IMR-90 (cell line): ENCODE results near the gene DYNLT4. TPM values are rescaled to one million over a fixed set of nuclear protein-coding genes. Genes with fewer than 3 reads are reported as not detected.

ENCODE experiments used
- ATAC-seq: fragments of 200-7000 bp; cut with Tn5 transposase; 2 replicates; pipeline ENCODE4 v1.9.1; 2020; ENCODE audit warnings: low read depth, mild to moderate bottlenecking, moderate library complexity
- BruUV-seq: library from RNA; stranded (reverse); fragments of 400-500 nt; replicated peaks from 2 replicates; lab custom pipeline; 2021; lab: Mats Ljungman, UMichigan
- CTCF ChIA-PET: fragments of 300-600 bp; formaldehyde crosslinking; extraction: SDS; loops from one replicate; lab custom pipeline; 2021; ENCODE audit warnings: antibody characterized with exemption; lab: Yijun Ruan, JAX
- POLR2A ChIA-PET: fragments of 300-600 bp; sonication (Branson Sonifier 250); formaldehyde crosslinking; loops from one replicate; lab custom pipeline; 2022; ENCODE audit warnings: antibody characterized with exemption; ENCODE audit not compliant: unreplicated experiment; lab: Charles Lee
- DNase-seq: peaks from one replicate; pipeline ENCODE4 v3.0.0; 2013
- H2AFZ ChIP-seq: replicated peaks from 2 replicates; pipeline ENCODE3; 2013; ENCODE audit warnings: low read length, mild to moderate bottlenecking; ENCODE audit not compliant: poor library complexity
- H2AK5ac ChIP-seq: 2 replicates; pipeline ENCODE4 v1.6.1; 2013; ENCODE audit warnings: low read depth, low read length, inconsistent platforms
- H2AK9ac ChIP-seq: replicated peaks from 2 replicates; pipeline ENCODE3; 2013; ENCODE audit warnings: mild to moderate bottlenecking, low read depth, low read length, moderate library complexity; ENCODE audit not compliant: poor library complexity
- H2BK120ac ChIP-seq: 2 replicates; pipeline ENCODE4 v1.6.1; 2013; ENCODE audit warnings: low read depth, low read length, inconsistent platforms
- H2BK15ac ChIP-seq: 3 replicates; pipeline ENCODE4 v1.6.1; 2013; ENCODE audit warnings: low read depth, low read length, inconsistent platforms
- H2BK20ac ChIP-seq: 2 replicates; pipeline ENCODE4 v1.6.1; 2013; ENCODE audit warnings: low read depth, mild to moderate bottlenecking, inconsistent platforms, low read length, moderate library complexity
- H2BK5ac ChIP-seq: 2 replicates; pipeline ENCODE4 v1.6.1; 2013; ENCODE audit warnings: mild to moderate bottlenecking, low read depth, low read length, inconsistent platforms; ENCODE audit not compliant: poor library complexity, severe bottlenecking
- H3K14ac ChIP-seq: replicated peaks from 2 replicates; pipeline ENCODE4 v1.6.1; 2013; ENCODE audit warnings: low read depth, low read length, inconsistent platforms
- H3K18ac ChIP-seq: 2 replicates; pipeline ENCODE4 v1.6.1; 2013; ENCODE audit warnings: low read depth, low read length, control low read depth
- H3K23ac ChIP-seq: 2 replicates; pipeline ENCODE4 v1.6.1; 2013; ENCODE audit warnings: low read depth, low read length, inconsistent platforms
- H3K27ac ChIP-seq: 2 replicates; pipeline ENCODE4 v1.5.1; 2013; ENCODE audit warnings: mild to moderate bottlenecking, control low read depth, low read length; ENCODE audit not compliant: insufficient read depth
- H3K27me3 ChIP-seq: 2 replicates; pipeline ENCODE4 v1.6.1; 2013; ENCODE audit warnings: low read length; ENCODE audit not compliant: control insufficient read depth, insufficient read depth
- H3K36me3 ChIP-seq: 2 replicates; pipeline ENCODE4 v1.6.1; 2013; ENCODE audit warnings: low read length, mixed read lengths; ENCODE audit not compliant: control insufficient read depth, insufficient read depth
- H3K4ac ChIP-seq: 2 replicates; pipeline ENCODE4 v1.6.1; 2013; ENCODE audit warnings: low read depth, low read length, inconsistent platforms
- H3K4me1 ChIP-seq: 2 replicates; pipeline ENCODE4 v1.6.1; 2013; ENCODE audit warnings: low read length, mixed read lengths; ENCODE audit not compliant: control insufficient read depth, insufficient read depth
- H3K4me2 ChIP-seq: 2 replicates; pipeline ENCODE4 v1.6.1; 2013; ENCODE audit warnings: low read depth, mild to moderate bottlenecking, control low read depth, low read length, moderate library complexity
- H3K4me3 ChIP-seq: 2 replicates; pipeline ENCODE4 v1.5.1; 2013; ENCODE audit warnings: low read depth, mild to moderate bottlenecking, control low read depth, low read length, moderate library complexity; ENCODE audit not compliant: insufficient read depth
- H3K56ac ChIP-seq: 2 replicates; pipeline ENCODE4 v1.6.1; 2013; ENCODE audit warnings: low read length, inconsistent platforms; ENCODE audit not compliant: insufficient read depth; ENCODE audit errors: extremely low read depth
- H3K79me1 ChIP-seq, 2 experiments: 2 replicates each; pipeline ENCODE4 v1.6.1; 2013; ENCODE audit warnings: low read length in 2 of 2, inconsistent platforms in 1 of 2, low read depth in 1 of 2
- H3K9ac ChIP-seq: 2 replicates; pipeline ENCODE4 v1.6.1; 2013; ENCODE audit warnings: low read depth, low read length, control low read depth
- H3K9me1 ChIP-seq: 2 replicates; pipeline ENCODE4 v1.6.1; 2013; ENCODE audit warnings: low read length, inconsistent platforms; ENCODE audit not compliant: insufficient read depth
- H3K9me3 ChIP-seq: 2 replicates; pipeline ENCODE4 v1.6.1; 2013; ENCODE audit warnings: low read length; ENCODE audit not compliant: control insufficient read depth, insufficient read depth
- H4K20me1 ChIP-seq: 2 replicates; pipeline ENCODE4 v1.6.1; 2013; ENCODE audit warnings: low read length, inconsistent platforms; ENCODE audit not compliant: insufficient read depth
- H4K5ac ChIP-seq: 2 replicates; pipeline ENCODE4 v1.6.1; 2013; ENCODE audit warnings: mild to moderate bottlenecking, low read depth, low read length, control low read depth
- H4K8ac ChIP-seq, 2 experiments: 2 replicates each; pipeline ENCODE4 v1.6.1; 2013; ENCODE audit warnings: low read depth in 2 of 2, low read length in 2 of 2, control low read depth in 1 of 2, inconsistent platforms in 1 of 2
- H4K91ac ChIP-seq: 2 replicates; pipeline ENCODE4 v1.6.1; 2013; ENCODE audit warnings: low read depth, low read length, inconsistent platforms; ENCODE audit not compliant: insufficient read depth
- CEBPB ChIP-seq: IDR thresholded peaks from 2 replicates; pipeline ENCODE4 v1.6.1; 2012; ENCODE audit warnings: low read depth, low read length, improper control_type of control experiment
- CHD1 ChIP-seq: IDR thresholded peaks from 2 replicates; pipeline ENCODE4 v1.6.1; 2012; ENCODE audit warnings: low read depth, low read length, improper control_type of control experiment
- ELK1 ChIP-seq: fragments of 150-350 bp; IDR thresholded peaks from 2 replicates; pipeline ENCODE4 v1.6.1; 2016; ENCODE audit warnings: low read depth, mild to moderate bottlenecking, low read length, moderate library complexity, borderline replicate concordance
- FOS ChIP-seq: fragments of 150-350 bp; IDR thresholded peaks from 2 replicates; pipeline ENCODE4 v1.6.1; 2016; ENCODE audit warnings: low read depth, low read length
- MAFK ChIP-seq: IDR thresholded peaks from 2 replicates; pipeline ENCODE4 v1.6.1; 2012; ENCODE audit warnings: low read depth, low read length, improper control_type of control experiment
- MAZ ChIP-seq: IDR thresholded peaks from 2 replicates; pipeline ENCODE4 v1.6.1; 2012; ENCODE audit warnings: low read depth, mild to moderate bottlenecking, low read length, improper control_type of control experiment, moderate library complexity, borderline replicate concordance
- POLR2A ChIP-seq: IDR thresholded peaks from 2 replicates; pipeline ENCODE4 v1.6.1; 2012; ENCODE audit warnings: mild to moderate bottlenecking, low read depth, low read length
- RAD21 ChIP-seq: IDR thresholded peaks from 2 replicates; pipeline ENCODE4 v1.6.1; 2012; ENCODE audit warnings: low read length, improper control_type of control experiment
- RCOR1 ChIP-seq: IDR thresholded peaks from 2 replicates; pipeline ENCODE4 v1.6.1; 2012; ENCODE audit warnings: mild to moderate bottlenecking, low read length, improper control_type of control experiment; ENCODE audit not compliant: insufficient replicate concordance
- RFX5 ChIP-seq: IDR thresholded peaks from 2 replicates; pipeline ENCODE4 v1.8.0; 2012; ENCODE audit warnings: low read depth, mild to moderate bottlenecking, low read length, moderate library complexity
- WGBS, 2 experiments: methylation state at CpG; one replicate each; pipeline versions ENCODE4 v1.1.5 to v1.1.7; 2013; ENCODE audit warnings: missing lambda C conversion rate in 2 of 2; ENCODE audit not compliant: insufficient read length in 1 of 2; ENCODE audit errors: extremely low coverage in 2 of 2; 5-methylcytosine and 5-hydroxymethylcytosine counted together
- dilution Hi-C: fragments of 300-500 bp; cut with HindIII; formaldehyde crosslinking; loops from one replicate; pipeline ENCODE4 v1.14.3; 2018; ENCODE audit warnings: low sequenced_read_pairs; ENCODE audit not compliant: unreplicated experiment
- in situ Hi-C: fragments of 300-500 bp; cut with MboI; formaldehyde crosslinking; loops from 3 replicates; pipeline ENCODE4 v1.14.3; 2019; ENCODE audit warnings: low sequenced_read_pairs, inconsistent platforms, mixed read lengths
- intact Hi-C: fragments of 100-400 bp; cut with micrococcal nuclease; formaldehyde crosslinking; loops from 2 replicates; pipeline ENCODE4 v1.10.0; 2022
- polyA plus RNA-seq, 3 experiments: library from polyadenylated mRNA; depleted of rRNA; stranded (reverse); fragments of >200 nt; gene quantifications; 2 replicates each; pipeline ENCODE4 v1.2.3, GENCODE V29; 2012; ENCODE audit warnings: low replicate concordance in 1 of 3
- total RNA-seq: library from RNA; depleted of rRNA; stranded (reverse); fragments of >200 nt; gene quantifications from 2 replicates; pipeline ENCODE4 v1.2.3, GENCODE V29; 2012

DYNLT4 gene
- total and polyA plus RNA-seq, 2 of the 4 experiments (the other 2 are of a cell fraction) = not detected

GRCh38 chr1:44801491-44802305 is 5.5 kb downstream of the DYNLT4 start (continued):
- TF ChIP-seq POLR2A (no peak), CHD1 (no peak)

- intact Hi-C loops = loop anchor here (2.0 to 10.0 kb wide), 2 partner anchors 19 to 505 kb away; no protein-coding TSS in a partner anchor
- Histone ChIP-seq H2BK120ac (peak within 1 kb of the TSS; percentile 91), H4K91ac (peak within 1 kb of the TSS; percentile 91), H2BK5ac (peak within 1 kb of the TSS; percentile 86), H3K9ac (peak within 1 kb of the TSS; percentile 93), H3K79me1 (peaks cover 14 to 32% of the 10 kb centered on the region in 2 experiments; a peak in 3 of 4 replicates), H3K18ac (peak within 1 kb of the TSS; percentile 50), H3K4ac (peak within 1 kb of the TSS; percentile 88), H2AFZ (peak within 1 kb of the TSS; percentile 96), H3K4me2 (peak within 1 kb of the TSS; percentile 97), H3K4me1 (peaks cover 11% of the 10 kb centered on the region), H3K4me3 (peak within 1 kb of the TSS; percentile 74), H2AK9ac (peak within 1 kb of the TSS; percentile 99), H4K20me1 (peaks cover 20% of the 10 kb centered on the region), H4K5ac (peak within 1 kb of the TSS; percentile 40; the same call in 1 of the 2 replicates), H3K56ac (peak within 1 kb of the TSS; percentile 77), H3K27me3 (no peaks in the 10 kb centered on the region), H3K9me3 (no peaks in the 10 kb centered on the region), H3K23ac (peak within 1 kb of the TSS; percentile 98), H3K9me1 (peaks cover 6% of the 10 kb centered on the region), H3K14ac (peak within 1 kb of the TSS; percentile 82), H4K8ac (peak within 1 kb of the TSS; percentile 67 to 91; a peak in 3 of 4 replicates), H2AK5ac (peak within 1 kb of the TSS; percentile 38), H3K27ac (peak within 1 kb of the TSS; percentile 83), H2BK15ac (peak within 1 kb of the TSS; percentile 35; the same call in 1 of the 3 replicates), H2BK20ac (peak within 1 kb of the TSS; percentile 53), H3K36me3 (peaks cover 23% of the 10 kb centered on the region)
- DNase-seq (peak; percentile 98), ATAC-seq (peak; percentile 92)
- WGBS, 2 experiments = 0% methylated on average over 44 of the region's 79 CpGs; no CpG with 5 or more reads in 1 of the 2 experiments
- ChIA-PET POLR2A (interaction anchor here (0.5 to 1.3 kb wide), 7 partner anchors 9 to 503 kb away, joined by 3 to 17 read pairs (median 5); partner anchors contain the start of genes BTBD19 and RPS8), CTCF (interaction anchor here (0.7 to 2.2 kb wide), 8 partner anchors 9 to 211 kb away, joined by 3 to 9 read pairs (median 4); partner anchors contain the start of genes BTBD19 and HECTD3)
- dilution Hi-C loops = no loop called here
- BruUV-seq = no TSS peak
- in situ Hi-C loops = no loop called here
- TF ChIP-seq MAZ (peak; percentile 79; the same call in 1 of the 2 replicates), RFX5 (no peak), RAD21 (peak; percentile 84), POLR2A (peak; percentile 99), ELK1 (no peak), CEBPB (peak; percentile 68), CHD1 (no peak), RCOR1 (no peak), FOS (0 out of 2 replicates have a peak, but pooled peaks have one; percentile 33), MAFK (no peak)
These were observed 7.2 kb downstream of the DYNLT4 start, which contains the start of gene PLK3 for GRCh38 chr1:44799770-44800584. Gene PLK3, plus strand, starts transcription at chr1:44800377. Its CDS starts 87 bp downstream, at chr1:44800464.
